GM12874 (cell line): ENCODE results near the gene DLG1.

Experiments used
- CTCF ChIP-seq: IDR thresholded peaks from 2 replicates; pipeline ENCODE4 v1.5.1; 2011; ENCODE audit warnings: low read depth, mild to moderate bottlenecking, control low read depth, low read length, moderate library complexity; ENCODE audit not compliant: insufficient read depth

DLG1 gene

DNA sequence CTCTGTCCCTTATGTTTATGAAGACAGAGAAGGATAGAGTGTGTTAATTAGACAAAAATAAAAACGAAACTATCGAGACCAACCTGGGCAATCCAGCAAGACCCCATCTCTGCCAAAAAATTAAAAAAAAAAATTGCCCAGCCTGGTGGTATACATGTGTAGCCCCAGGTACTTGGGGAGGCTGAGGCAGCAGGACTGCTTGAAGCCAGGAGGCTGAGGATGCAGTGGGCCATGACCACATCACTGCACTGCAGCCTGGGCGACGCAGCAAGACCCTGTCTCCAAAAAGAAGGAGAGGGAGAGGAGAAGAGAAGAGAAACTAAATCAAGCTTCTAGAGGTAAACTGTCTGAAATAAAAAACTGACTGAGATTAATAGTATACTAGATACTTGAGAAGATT lies 32.1 kb downstream of the DLG1 start:
- TF ChIP-seq CTCF, result no peak

- no peak for TF ChIP-seq CTCF
These were observed 35.7 kb downstream of the DLG1 start for GRCh38 chr3:197262709-197263108.

DNA sequence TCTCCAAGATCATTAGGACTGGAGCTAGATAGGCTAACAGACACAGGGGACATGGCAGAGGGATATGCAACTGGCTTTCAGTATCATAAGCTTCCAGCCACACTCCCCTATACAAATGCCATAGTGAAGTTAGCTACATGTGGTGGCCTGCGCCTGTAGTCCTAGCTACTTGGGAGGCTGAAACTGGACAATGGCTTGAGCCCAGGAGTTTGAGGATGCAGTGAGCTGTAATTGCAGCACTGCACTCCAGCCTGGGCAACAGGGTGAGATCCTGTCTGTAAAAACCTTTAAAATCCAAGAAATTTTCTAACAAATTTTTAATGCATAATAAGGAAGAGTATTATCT lies 37.3 kb downstream of the DLG1 start:
- no peak for TF ChIP-seq CTCF

DNA sequence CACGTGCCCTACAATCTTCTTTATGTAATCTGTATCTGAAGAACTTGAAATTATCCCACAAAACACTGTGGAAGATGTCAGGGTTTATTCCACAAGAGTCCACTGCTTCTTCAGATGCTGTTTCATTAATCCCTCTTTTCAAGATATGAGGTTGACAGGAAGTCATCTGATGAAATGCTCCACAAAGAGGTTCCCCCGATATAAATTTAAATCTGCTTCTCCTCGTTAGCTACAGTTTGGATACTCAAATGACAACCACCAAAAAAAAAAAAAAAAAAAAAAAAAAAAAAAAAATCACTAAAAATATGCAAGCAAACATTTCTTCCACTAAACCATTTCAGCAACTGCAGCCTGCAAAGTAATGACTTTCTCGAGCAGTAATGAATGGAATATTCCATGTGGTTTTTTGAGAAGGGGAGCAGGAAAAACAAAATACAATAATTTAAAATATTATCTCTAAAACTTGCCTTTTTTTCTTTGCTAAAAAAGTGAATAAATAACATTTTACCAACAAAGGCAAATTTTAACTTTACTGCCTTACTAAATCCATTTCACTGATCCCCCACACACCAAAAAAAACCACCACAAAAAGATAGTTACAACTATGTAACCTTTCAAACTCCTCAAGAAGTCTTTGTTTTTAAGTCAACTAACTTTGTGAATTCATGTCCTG lies 37.8 kb downstream of the DLG1 start:
- no peak for TF ChIP-seq CTCF

GRCh38 chr3:197259096-197259495 lies 39.3 kb downstream of the DLG1 start:
- no peak for TF ChIP-seq CTCF

DNA sequence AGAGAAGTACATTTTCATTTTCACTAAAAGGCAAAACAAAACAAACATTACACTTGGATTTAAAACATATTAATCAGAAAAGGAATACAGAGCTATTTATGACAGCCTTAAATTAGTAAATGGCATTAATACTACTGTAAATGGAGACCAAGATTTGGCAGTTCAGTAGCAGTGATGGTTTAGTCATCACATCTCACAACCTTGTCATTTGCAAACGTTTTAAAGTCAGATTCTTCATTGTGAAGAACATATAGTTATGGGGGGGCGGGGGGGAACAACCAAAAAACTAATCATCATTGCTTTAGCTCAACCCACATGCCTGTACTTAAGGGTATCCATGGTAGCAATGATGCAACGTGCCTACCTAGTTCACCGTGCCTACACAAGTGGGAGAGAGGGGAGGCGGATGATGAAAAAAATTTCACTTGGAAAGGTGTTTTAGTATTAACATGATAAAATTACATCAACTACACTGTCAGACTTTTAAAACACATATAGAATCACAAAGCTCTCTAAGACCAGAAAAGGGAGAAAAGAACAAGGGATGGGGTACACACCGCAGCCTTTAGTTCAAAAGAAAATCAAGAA lies 40.1 kb downstream of the DLG1 start:
- TF ChIP-seq CTCF, result no peak

DNA sequence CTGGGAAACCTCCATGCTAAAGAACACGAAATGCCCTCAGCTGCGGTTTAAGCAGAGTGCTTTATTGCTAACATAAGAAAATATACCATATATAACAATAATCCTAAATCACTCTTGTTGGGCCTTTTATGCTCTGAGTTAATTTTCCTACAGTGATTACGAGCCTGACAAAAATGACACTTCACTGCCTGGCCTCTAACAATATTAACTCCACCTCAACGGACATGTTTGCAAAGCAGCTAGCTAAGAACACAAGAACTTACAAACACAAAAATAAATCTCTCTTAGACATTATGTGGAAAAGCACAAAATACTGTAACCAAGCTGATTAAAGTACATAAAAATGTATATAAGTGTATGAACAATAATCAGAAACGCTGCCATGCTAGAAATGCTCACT lies 40.7 kb downstream of the DLG1 start:
- no peak for TF ChIP-seq CTCF
